HepG2 (cell line): ENCODE measurements around the gene FGD6. TPM values are rescaled to one million over a fixed set of nuclear protein-coding genes. Genes with fewer than 3 reads are reported as not detected.
A peak's percentile ranks its signal among the peaks of the same experiment; 100 is the strongest.

Experiments
- ATAC-seq: fragments of 200-7000 bp; cut with Tn5 transposase; 3 replicates; pipeline ENCODE4 v1.9.1; 2020; ENCODE audit warnings: mild to moderate bottlenecking, moderate library complexity
- BruUV-seq: library from RNA; stranded (reverse); fragments of 400-500 nt; replicated peaks from 2 replicates; lab custom pipeline; 2021; lab: Mats Ljungman, UMichigan
- CTCF ChIA-PET: fragments of 300-600 bp; formaldehyde crosslinking; extraction: SDS; loops from one replicate; lab custom pipeline; 2021; ENCODE audit warnings: low total read pairs, inconsistent platforms, low intra/inter-chr PET ratio; lab: Yijun Ruan, JAX
- POLR2A ChIA-PET: fragments of 350-600 bp; sonication (Branson Sonifier 250); formaldehyde crosslinking; loops from one replicate; lab custom pipeline; 2020; ENCODE audit warnings: antibody characterized with exemption, inconsistent platforms; lab: Yijun Ruan, JAX
- DNase-seq: peaks from one replicate; pipeline ENCODE4 v3.0.0-alpha.2; 2015; ENCODE audit warnings: low spot score
- FAIRE-seq: peaks from 3 replicates; lab custom pipeline; 2011; peaks lifted over from hg19 to GRCh38; lab: Jason Lieb, UNC
- H2AFZ ChIP-seq: one replicate; pipeline ENCODE4 v1.6.1; 2011; ENCODE audit warnings: low read length, inconsistent platforms
- H3K27ac ChIP-seq: fragments of 300-600 bp; 3 replicates; pipeline ENCODE4 v1.8.0; 2011; ENCODE audit warnings: mixed run types, mild to moderate bottlenecking, mixed read lengths, low read length, inconsistent platforms; ENCODE audit not compliant: insufficient read depth; ENCODE audit errors: extremely low read length
- H3K27me3 ChIP-seq, 2 experiments: fragments of 200-600 bp in 1 of 2; 2 replicates in 1 of 2; 3 replicates in 1 of 2; pipeline versions ENCODE4 v1.6.0 to v1.8.0; 2011; ENCODE audit warnings: low read length in 2 of 2, mild to moderate bottlenecking in 2 of 2, moderate library complexity in 2 of 2, inconsistent platforms in 1 of 2; ENCODE audit not compliant: insufficient read depth in 2 of 2, control insufficient read depth in 1 of 2
- H3K36me3 ChIP-seq, 2 experiments: fragments of 200-600 bp in 1 of 2; replicated peaks in 1 of 2; 2 replicates in 1 of 2; 3 replicates in 1 of 2; pipeline versions ENCODE4 v1.5.1 to v1.8.0; 2011; ENCODE audit warnings: low read length in 2 of 2, inconsistent platforms in 1 of 2; ENCODE audit not compliant: insufficient read depth in 2 of 2, control insufficient read depth in 1 of 2
- H3K4me1 ChIP-seq: 2 replicates; pipeline ENCODE4 v1.5.1; 2012; ENCODE audit warnings: low read length, inconsistent platforms; ENCODE audit not compliant: insufficient read depth
- H3K4me2 ChIP-seq: 2 replicates; pipeline ENCODE4 v1.6.0; 2011; ENCODE audit warnings: low read depth, low read length, inconsistent platforms
- H3K4me3 ChIP-seq, 3 experiments: fragments of 200-600 bp in 1 of 3; sonication (generic), shearing (Covaris generic) in 1 of 3; replicated peaks in 1 of 3; 2 replicates each; pipeline ENCODE4 v1.5.1; 2011 to 2016; ENCODE audit warnings: low read length in 3 of 3, inconsistent platforms in 2 of 3, low read depth in 2 of 3, mild to moderate bottlenecking in 2 of 3, control low read depth in 1 of 3, mixed read lengths in 1 of 3; ENCODE audit not compliant: insufficient read depth in 1 of 3
- H3K79me2 ChIP-seq: one replicate; pipeline ENCODE4 v1.6.1; 2011; ENCODE audit warnings: low read length, inconsistent platforms; ENCODE audit not compliant: insufficient read depth
- H3K9ac ChIP-seq: 2 replicates; pipeline ENCODE4 v1.6.0; 2011; ENCODE audit warnings: mild to moderate bottlenecking, low read depth, low read length, inconsistent platforms; ENCODE audit not compliant: insufficient read depth
- H3K9me3 ChIP-seq: 2 replicates; pipeline ENCODE4 v1.5.1; 2012; ENCODE audit warnings: mild to moderate bottlenecking, low read length
- H4K20me1 ChIP-seq: 2 replicates; pipeline ENCODE4 v1.6.0; 2011; ENCODE audit warnings: inconsistent platforms, mild to moderate bottlenecking, low read length, moderate library complexity; ENCODE audit not compliant: insufficient read depth
- AGO2 ChIP-seq: fragments of 200-400 bp; formaldehyde crosslinking; optimal IDR thresholded peaks from 2 replicates; pipeline ENCODE3; 2017; ENCODE audit warnings: mild to moderate bottlenecking, low read depth, low read length, moderate library complexity
- CBFB ChIP-seq: sonication (generic); formaldehyde crosslinking; IDR thresholded peaks from 2 replicates; pipeline ENCODE4 v1.4.0; 2020; ENCODE audit warnings: missing genetic modification reagents
- CENPX ChIP-seq: sonication (generic); formaldehyde crosslinking; IDR thresholded peaks from 2 replicates; pipeline ENCODE4 v1.9.0; 2021; ENCODE audit warnings: mild to moderate bottlenecking, missing genetic modification reagents, moderate library complexity
- GFI1 ChIP-seq: sonication (generic); formaldehyde crosslinking; IDR thresholded peaks from 2 replicates; pipeline ENCODE4 v1.5.0; 2020; ENCODE audit warnings: missing genetic modification reagents, mild to moderate bottlenecking, borderline replicate concordance
- HMG20B ChIP-seq: conservative IDR thresholded peaks from 2 replicates; pipeline ENCODE4 v1.6.1; 2016; ENCODE audit warnings: missing genetic modification reagents, missing compliant biosample characterization
- HNF1B ChIP-seq: sonication (generic); formaldehyde crosslinking; IDR thresholded peaks from 2 replicates; pipeline ENCODE4 v1.5.1; 2020; ENCODE audit warnings: mild to moderate bottlenecking, moderate library complexity, missing genetic modification reagents
- MIER3 ChIP-seq: IDR thresholded peaks from 2 replicates; pipeline ENCODE4 v1.6.1; 2016; ENCODE audit warnings: missing compliant biosample characterization, borderline replicate concordance
- MIXL1 ChIP-seq: IDR thresholded peaks from 2 replicates; pipeline ENCODE4 v1.6.1; 2016
- PHF21A ChIP-seq: sonication (generic); formaldehyde crosslinking; IDR thresholded peaks from 2 replicates; pipeline ENCODE4 v1.5.0; 2020; ENCODE audit warnings: mild to moderate bottlenecking, missing genetic modification reagents
- PRMT3 ChIP-seq: sonication (generic); formaldehyde crosslinking; IDR thresholded peaks from 2 replicates; pipeline ENCODE4 v1.8.1; 2022; ENCODE audit warnings: low read depth, mild to moderate bottlenecking, moderate library complexity, missing genetic modification reagents, borderline replicate concordance
- RAD51 ChIP-seq: fragments of 450-650 bp; IDR thresholded peaks from 2 replicates; pipeline ENCODE4 v1.6.1; 2016; ENCODE audit warnings: borderline replicate concordance
- TCF7L2 ChIP-seq: IDR thresholded peaks from 2 replicates; pipeline ENCODE4 v1.6.1; 2011; ENCODE audit warnings: mild to moderate bottlenecking, low read depth, low read length, moderate library complexity
- ZNF205 ChIP-seq: IDR thresholded peaks from 2 replicates; pipeline ENCODE4 v1.6.1; 2018; ENCODE audit warnings: missing biosample characterization, missing genetic modification reagents
- ZNF234 ChIP-seq: sonication (generic); formaldehyde crosslinking; conservative IDR thresholded peaks from 2 replicates; pipeline ENCODE4 v1.5.1; 2020; ENCODE audit warnings: mild to moderate bottlenecking, missing genetic modification reagents
- ZNF292 ChIP-seq: sonication (generic); formaldehyde crosslinking; IDR thresholded peaks from 2 replicates; pipeline ENCODE4 v1.8.1; 2022; ENCODE audit warnings: mild to moderate bottlenecking, low read depth, missing genetic modification reagents, borderline replicate concordance
- ZNF446 ChIP-seq: sonication (generic); formaldehyde crosslinking; IDR thresholded peaks from 2 replicates; pipeline ENCODE4 v1.5.0; 2020; ENCODE audit warnings: mild to moderate bottlenecking, missing genetic modification reagents
- ZNF574 ChIP-seq: sonication (generic); formaldehyde crosslinking; IDR thresholded peaks from 2 replicates; pipeline ENCODE4 v1.4.0; 2020; ENCODE audit warnings: missing genetic modification reagents
- ZNF580 ChIP-seq: IDR thresholded peaks from 2 replicates; pipeline ENCODE4 v1.6.1; 2016; ENCODE audit warnings: low read depth, borderline replicate concordance
- ZNF660 ChIP-seq: sonication (generic); formaldehyde crosslinking; IDR thresholded peaks from 2 replicates; pipeline ENCODE4 v1.5.1; 2020; ENCODE audit warnings: mild to moderate bottlenecking, low read depth, missing genetic modification reagents, borderline replicate concordance
- ZNF773 ChIP-seq: sonication (generic); formaldehyde crosslinking; IDR thresholded peaks from 2 replicates; pipeline ENCODE4 v1.4.0; 2020; ENCODE audit warnings: missing genetic modification reagents, borderline replicate concordance
- ZNF83 ChIP-seq: sonication (generic); formaldehyde crosslinking; IDR thresholded peaks from 2 replicates; pipeline ENCODE4 v1.4.0; 2020; ENCODE audit warnings: missing genetic modification reagents, mild to moderate bottlenecking, borderline replicate concordance
- ZSCAN29 ChIP-seq: sonication (generic); formaldehyde crosslinking; conservative IDR thresholded peaks from 2 replicates; pipeline ENCODE4 v1.4.0; 2020; ENCODE audit warnings: mild to moderate bottlenecking, missing genetic modification reagents
- ZSCAN31 ChIP-seq: sonication (generic); formaldehyde crosslinking; IDR thresholded peaks from 2 replicates; pipeline ENCODE4 v1.5.0; 2020; ENCODE audit warnings: low read depth, mild to moderate bottlenecking, missing genetic modification reagents
- WGBS: methylation state at CpG from one replicate; pipeline ENCODE4 v1.1.6; 2017; ENCODE audit warnings: low lambda C conversion rate; 5-methylcytosine and 5-hydroxymethylcytosine counted together
- in situ Hi-C: cut with HindIII; loops from 2 replicates; pipeline ENCODE4 v1.10.0; 2017; ENCODE audit warnings: low pct_unique_long_range_greater_than_20kb; ENCODE audit not compliant: extremely low pct_ligation_motif_present
- intact Hi-C: fragments of 100-400 bp; cut with micrococcal nuclease; formaldehyde crosslinking; loops from one replicate; pipeline ENCODE4 v1.10.0; 2022; ENCODE audit not compliant: unreplicated experiment
- polyA plus RNA-seq, 8 experiments: library from polyadenylated mRNA; depleted of rRNA in 3 of 8; stranded (reverse) in 7 of 8; unstranded in 1 of 8; fragments of >200 nt; fragmentation: Illumina TruSeq in 4 of 8; extraction: Trizol in 4 of 8; gene quantifications; 2 replicates each; pipeline versions ENCODE4 v1.2.1 to v1.2.3, GENCODE V29; 2011 to 2016; ENCODE audit warnings: low read depth in 4 of 8, missing spikeins in 1 of 8, mixed read lengths in 1 of 8; ENCODE audit not compliant: insufficient read depth in 1 of 8
- total RNA-seq, 5 experiments: library from RNA; depleted of rRNA; stranded (reverse); fragments of >200 nt; fragmentation: Illumina TruSeq; extraction: Trizol; gene quantifications; 2 replicates each; pipeline ENCODE4 v1.2.3, GENCODE V29; 2016; ENCODE audit warnings: low read depth in 1 of 5

Gene FGD6
- total and polyA plus RNA-seq, 2 of the 13 experiments (the other 11 are each of a cell fraction or from before 2014, with no cell fraction given): 2.2 to 4.3 TPM

- Histone ChIP-seq H2AFZ (no peak overlapping the region), H3K27ac (peak overlapping the region; percentile 85), H3K36me3 (no peaks in the 10 kb centered on the region; a peak in 1 of 5 replicates), H3K4me1 (peaks cover 35% of the 10 kb centered on the region), H3K4me3 (peak overlapping the region; percentile 75 to 87 (median 84); a peak in 5 of 6 replicates), H3K9me3 (no peaks in the 10 kb centered on the region), H3K27me3 (no peaks in the 10 kb centered on the region; a peak in 1 of 5 replicates), H3K4me2 (peak overlapping the region; percentile 72), H3K79me2 (peaks cover 52% of the 10 kb centered on the region), H3K9ac (peak overlapping the region; percentile 73; the same call in 1 of the 2 replicates), H4K20me1 (no peaks in the 10 kb centered on the region)
- ChIA-PET CTCF (no interaction called here), POLR2A (interaction anchor here (1.6 kb wide), 1 partner anchor 8 kb away, joined by 4 read pairs; no protein-coding TSS in a partner anchor)
- no TSS peak for BruUV-seq
- DNase-seq (peak; percentile 30), ATAC-seq (no peak), FAIRE-seq (peak; percentile 18)
- intact Hi-C loops: loop anchor here (2.0 to 5.0 kb wide), 3 partner anchors 144 to 1056 kb away; partner anchors contain the start of gene NR2C1
- in situ Hi-C loops: loop anchor here (10.0 kb wide), 1 partner anchor 119 kb away; no protein-coding TSS in a partner anchor
- 0% methylated on average over 1 of the region's 1 CpG for WGBS
- TF ChIP-seq CBFB (CRISPR knock-in tag) (no peak), ZNF574 (CRISPR knock-in tag) (no peak), RAD51 (no peak), ZNF660 (no peak), MIER3 (CRISPR knock-in tag) (no peak), ZNF446 (CRISPR knock-in tag) (no peak), ZNF292 (no peak), TCF7L2 (no peak), HNF1B (CRISPR knock-in tag) (no peak), CENPX (no peak), HMG20B (CRISPR knock-in tag) (peak; percentile 67), AGO2 (no peak), ZNF234 (CRISPR knock-in tag) (no peak), ZNF83 (CRISPR knock-in tag) (no peak), ZNF580 (CRISPR knock-in tag) (no peak), ZNF205 (CRISPR knock-in tag) (no peak), ZSCAN31 (CRISPR knock-in tag) (no peak), PHF21A (CRISPR knock-in tag) (peak; percentile 25; the same call in 1 of the 2 replicates), PRMT3 (CRISPR knock-in tag) (no peak), ZSCAN29 (CRISPR knock-in tag) (no peak), GFI1 (CRISPR knock-in tag) (peak; percentile 34; the same call in 1 of the 2 replicates), ZNF773 (CRISPR knock-in tag) (no peak), MIXL1 (CRISPR knock-in tag) (no peak)
These were observed 1.3 kb downstream of the FGD6 start for GRCh38 chr12:95215949-95216348.
